GM23338 (cell line): ENCODE data around the gene TACC3.

Experiments
- CTCF ChIP-seq, 2 experiments: fragments of 200-600 bp in 1 of 2; sonication (generic) in 1 of 2; conservative IDR thresholded peaks; 2 replicates each; pipeline versions ENCODE4 v1.5.1 to v1.6.1; 2016 to 2017; ENCODE audit warnings: antibody characterized with exemption in 2 of 2, low read depth in 2 of 2, mild to moderate bottlenecking in 2 of 2, moderate library complexity in 1 of 2
- REST ChIP-seq: IDR thresholded peaks from one replicate; pipeline ENCODE4 v1.6.1; 2018; ENCODE audit warnings: antibody characterized with exemption; ENCODE audit not compliant: unreplicated experiment
- STAT1 ChIP-seq: IDR thresholded peaks from one replicate; pipeline ENCODE4 v1.6.1; 2016; ENCODE audit warnings: antibody characterized with exemption; ENCODE audit not compliant: unreplicated experiment

- TF ChIP-seq CTCF (conservative IDR thresholded peaks at IDR 0.05; ENCODE audit: low read depth in 2 of 2), result no peak
- TF ChIP-seq REST, result no peak
- TF ChIP-seq STAT1, result no peak
Measured at GRCh38 chr4:1783015-1783414, 61.7 kb downstream of the TACC3 start.
